ENCODE results near the gene TMC3.

GRCh38 chr15:81311752-81312464, 62.1 kb downstream of the TMC3 start:
- TF ChIP-seq POLR2A (IDR thresholded peaks at IDR 0.05; ENCODE audit: low read length): no peak
- TF ChIP-seq, protein P1, sequence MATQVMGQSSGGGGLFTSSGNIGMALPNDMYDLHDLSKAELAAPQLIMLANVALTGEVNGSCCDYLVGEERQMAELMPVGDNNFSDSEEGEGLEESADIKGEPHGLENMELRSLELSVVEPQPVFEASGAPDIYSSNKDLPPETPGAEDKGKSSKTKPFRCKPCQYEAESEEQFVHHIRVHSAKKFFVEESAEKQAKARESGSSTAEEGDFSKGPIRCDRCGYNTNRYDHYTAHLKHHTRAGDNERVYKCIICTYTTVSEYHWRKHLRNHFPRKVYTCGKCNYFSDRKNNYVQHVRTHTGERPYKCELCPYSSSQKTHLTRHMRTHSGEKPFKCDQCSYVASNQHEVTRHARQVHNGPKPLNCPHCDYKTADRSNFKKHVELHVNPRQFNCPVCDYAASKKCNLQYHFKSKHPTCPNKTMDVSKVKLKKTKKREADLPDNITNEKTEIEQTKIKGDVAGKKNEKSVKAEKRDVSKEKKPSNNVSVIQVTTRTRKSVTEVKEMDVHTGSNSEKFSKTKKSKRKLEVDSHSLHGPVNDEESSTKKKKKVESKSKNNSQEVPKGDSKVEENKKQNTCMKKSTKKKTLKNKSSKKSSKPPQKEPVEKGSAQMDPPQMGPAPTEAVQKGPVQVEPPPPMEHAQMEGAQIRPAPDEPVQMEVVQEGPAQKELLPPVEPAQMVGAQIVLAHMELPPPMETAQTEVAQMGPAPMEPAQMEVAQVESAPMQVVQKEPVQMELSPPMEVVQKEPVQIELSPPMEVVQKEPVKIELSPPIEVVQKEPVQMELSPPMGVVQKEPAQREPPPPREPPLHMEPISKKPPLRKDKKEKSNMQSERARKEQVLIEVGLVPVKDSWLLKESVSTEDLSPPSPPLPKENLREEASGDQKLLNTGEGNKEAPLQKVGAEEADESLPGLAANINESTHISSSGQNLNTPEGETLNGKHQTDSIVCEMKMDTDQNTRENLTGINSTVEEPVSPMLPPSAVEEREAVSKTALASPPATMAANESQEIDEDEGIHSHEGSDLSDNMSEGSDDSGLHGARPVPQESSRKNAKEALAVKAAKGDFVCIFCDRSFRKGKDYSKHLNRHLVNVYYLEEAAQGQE (IDR thresholded peaks at IDR 0.05): no peak
- TF ChIP-seq, protein P2, sequence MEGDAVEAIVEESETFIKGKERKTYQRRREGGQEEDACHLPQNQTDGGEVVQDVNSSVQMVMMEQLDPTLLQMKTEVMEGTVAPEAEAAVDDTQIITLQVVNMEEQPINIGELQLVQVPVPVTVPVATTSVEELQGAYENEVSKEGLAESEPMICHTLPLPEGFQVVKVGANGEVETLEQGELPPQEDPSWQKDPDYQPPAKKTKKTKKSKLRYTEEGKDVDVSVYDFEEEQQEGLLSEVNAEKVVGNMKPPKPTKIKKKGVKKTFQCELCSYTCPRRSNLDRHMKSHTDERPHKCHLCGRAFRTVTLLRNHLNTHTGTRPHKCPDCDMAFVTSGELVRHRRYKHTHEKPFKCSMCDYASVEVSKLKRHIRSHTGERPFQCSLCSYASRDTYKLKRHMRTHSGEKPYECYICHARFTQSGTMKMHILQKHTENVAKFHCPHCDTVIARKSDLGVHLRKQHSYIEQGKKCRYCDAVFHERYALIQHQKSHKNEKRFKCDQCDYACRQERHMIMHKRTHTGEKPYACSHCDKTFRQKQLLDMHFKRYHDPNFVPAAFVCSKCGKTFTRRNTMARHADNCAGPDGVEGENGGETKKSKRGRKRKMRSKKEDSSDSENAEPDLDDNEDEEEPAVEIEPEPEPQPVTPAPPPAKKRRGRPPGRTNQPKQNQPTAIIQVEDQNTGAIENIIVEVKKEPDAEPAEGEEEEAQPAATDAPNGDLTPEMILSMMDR (IDR thresholded peaks at IDR 0.05): no peak
- TF ChIP-seq EP300 (IDR thresholded peaks at IDR 0.05): no peak
- TF ChIP-seq KDM1A (IDR thresholded peaks at IDR 0.05; ENCODE audit: low read depth): no peak
- TF ChIP-seq ZSCAN20 (CRISPR knock-in tag; IDR thresholded peaks at IDR 0.05): no peak
- TF ChIP-seq MAFK (IDR thresholded peaks at IDR 0.05; ENCODE audit: partially characterized antibody): no peak
- TF ChIP-seq, protein P3, sequence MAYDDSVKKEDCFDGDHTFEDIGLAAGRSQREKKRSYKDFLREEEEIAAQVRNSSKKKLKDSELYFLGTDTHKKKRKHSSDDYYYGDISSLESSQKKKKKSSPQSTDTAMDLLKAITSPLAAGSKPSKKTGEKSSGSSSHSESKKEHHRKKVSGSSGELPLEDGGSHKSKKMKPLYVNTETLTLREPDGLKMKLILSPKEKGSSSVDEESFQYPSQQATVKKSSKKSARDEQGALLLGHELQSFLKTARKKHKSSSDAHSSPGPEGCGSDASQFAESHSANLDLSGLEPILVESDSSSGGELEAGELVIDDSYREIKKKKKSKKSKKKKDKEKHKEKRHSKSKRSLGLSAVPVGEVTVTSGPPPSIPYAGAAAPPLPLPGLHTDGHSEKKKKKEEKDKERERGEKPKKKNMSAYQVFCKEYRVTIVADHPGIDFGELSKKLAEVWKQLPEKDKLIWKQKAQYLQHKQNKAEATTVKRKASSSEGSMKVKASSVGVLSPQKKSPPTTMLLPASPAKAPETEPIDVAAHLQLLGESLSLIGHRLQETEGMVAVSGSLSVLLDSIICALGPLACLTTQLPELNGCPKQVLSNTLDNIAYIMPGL (CRISPR knock-in tag; IDR thresholded peaks at IDR 0.05; ENCODE audit: borderline replicate concordance): no peak
- no peak for TF ChIP-seq FOSB (CRISPR knock-in tag; IDR thresholded peaks at IDR 0.05)
- TF ChIP-seq SREBF2 (IDR thresholded peaks at IDR 0.05): no peak
